Bladder microvascular endothelial cell (primary cell): ENCODE results near the gene LCP2. TPM values are rescaled to one million over a fixed set of nuclear protein-coding genes. Genes with fewer than 3 reads are reported as not detected.

ENCODE experiments used
- total RNA-seq: library from RNA; depleted of rRNA; stranded (reverse); fragments of >200 nt; gene quantifications from 2 replicates; pipeline ENCODE4 v1.2.3, GENCODE V29; 2014

Gene LCP2
- total RNA-seq: 1.2 and 2.1 TPM in 2 replicates

GRCh38 chr5:170297589-170298462 lies at the start of gene LCP2:
LCP2 (minus strand) TSS chr5:170297777; CDS start chr5:170297611, 166 bp downstream.

GRCh38 chr5:170232786-170233185 lies 64.8 kb downstream of the LCP2 start, which contains the start of gene C5orf58:
C5orf58 (plus strand) TSS chr5:170232985; CDS start chr5:170234977, 1,992 bp downstream.

Other genes with a start within 250 kb of the LCP2 start
- not detected in 2 replicates for gene FOXI1, start 191.9 kb downstream of the LCP2 start, total RNA-seq
- gene C5orf58, start 64.8 kb downstream of the LCP2 start, total RNA-seq: not detected in 2 replicates
- gene KCNMB1, start 91.6 kb upstream of the LCP2 start, total RNA-seq: under 0.01 TPM in 1 of 2 replicates, not detected in the other
- 0.32 and 24.7 TPM in 2 replicates for gene KCNIP1, start 206.2 kb upstream of the LCP2 start, total RNA-seq